Hematopoietic multipotent progenitor cell treated with erythropoietin and hydrocortisone succinate and interleukin-3 and kit ligand, for 8 days (in vitro differentiated cells): Measurements from ENCODE around the gene MCCD1.
"Not testable (repeated sequence)": the region's sequence is repeated elsewhere in the genome, so short reads cannot be mapped to it uniquely, and the experiment has no call there.

Source experiments
- DNase-seq: peaks from one replicate; pipeline ENCODE4 v3.0.0-alpha.2; 2015

The MCCD1 gene

GRCh38 chr6:31528821-31529328 lies at the start of gene MCCD1:
TSS of gene MCCD1 (plus strand) at chr6:31528962. CDS start at chr6:31529015, 53 bp downstream.
- no peak for DNase-seq

- no peak for DNase-seq
Observed at GRCh38 chr6:31479151-31479932, 49.4 kb upstream of the MCCD1 start.

- no peak for DNase-seq
Observed at GRCh38 chr6:31479933-31480535, 48.7 kb upstream of the MCCD1 start.

GRCh38 chr6:31480574-31480973 lies 48.2 kb upstream of the MCCD1 start:
- no peak for DNase-seq

- DNase-seq: no peak
Observed at GRCh38 chr6:31483392-31483791, 45.4 kb upstream of the MCCD1 start.

- no peak for DNase-seq
Observed at GRCh38 chr6:31485055-31485454, 43.7 kb upstream of the MCCD1 start.

- not testable (repeated sequence) for DNase-seq
Observed at GRCh38 chr6:31486065-31486837, 42.5 kb upstream of the MCCD1 start.

- not testable (repeated sequence) for DNase-seq
Observed at GRCh38 chr6:31487674-31488073, 41.1 kb upstream of the MCCD1 start.

GRCh38 chr6:31489086-31489485 lies 39.7 kb upstream of the MCCD1 start:
- no peak for DNase-seq

GRCh38 chr6:31490115-31490873 lies 38.5 kb upstream of the MCCD1 start:
- no peak for DNase-seq

- not testable (repeated sequence) for DNase-seq
Observed at GRCh38 chr6:31493550-31493874, 35.2 kb upstream of the MCCD1 start.

- peak; percentile 85 for DNase-seq
Observed at GRCh38 chr6:31493875-31494694, 34.7 kb upstream of the MCCD1 start.

- DNase-seq: no peak
Observed at GRCh38 chr6:31495580-31495979, 33.2 kb upstream of the MCCD1 start.

GRCh38 chr6:31496826-31497225 lies 31.9 kb upstream of the MCCD1 start:
- DNase-seq: not testable (repeated sequence)

- peak; percentile 90 for DNase-seq
Observed at GRCh38 chr6:31497531-31498476, 31.0 kb upstream of the MCCD1 start, which contains the start of gene MICB. TSS of gene MICB (plus strand) at chr6:31498145. CDS start at chr6:31498194, 49 bp downstream.

GRCh38 chr6:31498748-31499147 lies 30.0 kb upstream of the MCCD1 start:
- DNase-seq: no peak

- DNase-seq: not testable (repeated sequence)
Observed at GRCh38 chr6:31499648-31500047, 29.1 kb upstream of the MCCD1 start.

GRCh38 chr6:31502586-31502985 lies 26.2 kb upstream of the MCCD1 start:
- DNase-seq: no peak

- DNase-seq: not testable (repeated sequence)
Observed at GRCh38 chr6:31509036-31509435, 19.7 kb upstream of the MCCD1 start.

- DNase-seq: no peak
Observed at GRCh38 chr6:31510007-31510406, 18.8 kb upstream of the MCCD1 start.
